HG03378 (cell line): ENCODE measurements around the gene BPHL.
"Not testable (repeated sequence)": the region's sequence is repeated elsewhere in the genome, so short reads cannot be mapped to it uniquely, and the experiment has no call there.

ENCODE experiments used
- ATAC-seq: cut with Tn5 transposase; IDR thresholded peaks from one replicate; pipeline ENCODE4 v1.9.1; 2021; ENCODE audit warnings: mild to moderate bottlenecking, moderate library complexity; ENCODE audit not compliant: unreplicated experiment

BPHL gene

DNA sequence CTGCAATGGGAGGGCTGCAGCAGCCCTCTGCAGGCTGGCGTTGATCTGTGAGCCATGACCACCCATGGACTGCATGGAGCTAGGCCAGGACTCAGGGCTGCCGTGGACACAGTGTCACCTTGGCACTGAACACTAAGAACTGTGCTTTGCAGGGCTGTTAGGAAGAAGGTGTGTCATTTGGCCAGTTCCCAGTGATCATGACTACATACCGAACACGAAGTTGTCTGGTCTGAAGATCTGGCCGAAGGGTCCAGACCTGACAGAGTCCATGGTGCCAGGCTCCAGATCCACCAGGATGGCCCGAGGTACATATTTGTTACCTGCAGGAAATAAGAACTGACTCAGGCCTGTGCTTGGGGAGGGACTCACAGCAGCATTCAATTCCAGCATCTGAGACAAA, 36.9 kb downstream of the BPHL start:
- ATAC-seq: not testable (repeated sequence)

DNA sequence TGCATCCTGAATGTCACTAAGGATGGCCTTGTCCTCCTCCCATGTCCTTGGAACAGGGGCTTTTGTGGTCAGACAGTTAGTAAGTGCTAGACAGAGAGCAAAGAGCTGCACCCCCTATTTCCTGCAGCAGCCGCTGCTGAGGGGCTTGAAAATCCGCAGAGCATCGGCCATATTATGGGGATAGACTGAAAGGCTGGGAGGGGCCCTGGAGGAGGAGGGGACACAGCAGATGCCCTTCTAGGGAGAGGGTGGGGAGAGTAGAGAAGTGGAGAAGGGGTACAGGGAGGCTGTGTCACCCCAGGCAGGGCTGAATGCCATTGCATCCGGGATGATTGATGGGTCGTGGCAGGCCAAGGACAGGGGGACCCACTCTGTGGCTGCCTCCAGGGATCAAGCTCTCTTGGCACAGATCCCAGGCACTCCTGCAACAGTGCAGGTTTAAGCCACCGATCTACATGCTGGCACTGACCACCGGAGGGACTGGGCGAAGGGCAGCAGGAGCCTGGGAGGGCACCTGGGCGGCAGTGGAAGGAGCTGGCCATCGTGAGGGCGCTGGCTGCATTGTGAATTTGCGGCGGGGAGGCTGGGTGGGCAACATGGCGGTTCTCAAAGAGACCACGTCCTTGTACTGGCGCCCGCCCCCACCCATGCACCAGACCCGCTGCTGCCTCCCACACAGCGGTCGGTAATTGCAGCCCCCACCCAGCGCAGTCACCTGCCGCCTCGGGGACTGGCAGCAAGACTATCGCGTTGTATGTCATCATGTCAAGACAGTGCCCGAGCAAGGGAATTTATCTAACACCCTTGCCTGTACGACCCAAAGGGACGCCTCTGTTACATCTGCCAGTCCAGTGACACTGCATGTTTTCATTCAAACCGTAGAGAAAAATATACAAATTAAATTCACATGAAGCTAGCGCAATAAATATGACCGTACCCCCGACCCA, 37.9 kb downstream of the BPHL start:
- ATAC-seq: not testable (repeated sequence)

DNA sequence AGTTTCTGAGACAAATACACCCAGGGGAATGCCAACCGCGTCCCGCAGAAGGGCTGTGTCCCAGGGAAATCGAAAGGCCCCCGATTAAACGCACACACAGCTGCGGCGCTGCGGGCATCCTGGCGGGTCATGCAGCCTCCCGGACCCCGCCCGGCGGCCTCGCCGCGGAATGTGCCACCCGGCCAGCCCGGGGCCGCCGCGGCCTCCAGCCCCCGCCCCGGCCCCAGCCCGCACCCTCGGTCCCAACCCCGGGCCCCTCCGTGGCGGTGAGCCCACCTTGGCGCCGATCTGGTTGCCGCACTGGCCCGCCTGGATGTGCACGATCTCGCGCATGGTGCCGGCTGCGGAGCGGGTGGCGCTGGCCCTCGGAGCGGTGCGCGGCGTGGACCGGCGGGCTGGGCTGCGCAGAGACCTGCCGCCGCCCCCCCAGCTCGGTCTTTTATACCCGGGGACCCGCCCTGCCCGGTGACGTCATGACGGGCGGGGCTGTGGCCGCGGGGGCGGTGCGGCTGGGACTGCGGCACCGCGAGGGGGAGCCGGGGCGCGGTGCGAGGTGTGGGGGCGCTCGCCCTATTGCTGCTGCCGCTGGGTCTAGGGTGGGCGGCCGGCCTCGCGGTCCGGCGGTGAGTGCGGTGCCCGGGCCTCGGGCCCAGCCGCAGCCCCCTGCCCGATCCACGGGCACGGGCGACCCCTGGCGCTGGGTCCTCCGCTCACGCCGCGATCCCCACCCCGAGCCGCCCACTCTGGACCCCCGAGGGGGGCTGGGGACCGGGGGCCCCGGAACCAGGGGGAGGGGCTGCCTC, 38.8 kb downstream of the BPHL start, which contains the start of gene TUBB2A:
TSS of gene TUBB2A (minus strand) at position 414 of the 803 bp plus-strand sequence. CDS start at position 333, 81 bp downstream.
- no peak for ATAC-seq

DNA sequence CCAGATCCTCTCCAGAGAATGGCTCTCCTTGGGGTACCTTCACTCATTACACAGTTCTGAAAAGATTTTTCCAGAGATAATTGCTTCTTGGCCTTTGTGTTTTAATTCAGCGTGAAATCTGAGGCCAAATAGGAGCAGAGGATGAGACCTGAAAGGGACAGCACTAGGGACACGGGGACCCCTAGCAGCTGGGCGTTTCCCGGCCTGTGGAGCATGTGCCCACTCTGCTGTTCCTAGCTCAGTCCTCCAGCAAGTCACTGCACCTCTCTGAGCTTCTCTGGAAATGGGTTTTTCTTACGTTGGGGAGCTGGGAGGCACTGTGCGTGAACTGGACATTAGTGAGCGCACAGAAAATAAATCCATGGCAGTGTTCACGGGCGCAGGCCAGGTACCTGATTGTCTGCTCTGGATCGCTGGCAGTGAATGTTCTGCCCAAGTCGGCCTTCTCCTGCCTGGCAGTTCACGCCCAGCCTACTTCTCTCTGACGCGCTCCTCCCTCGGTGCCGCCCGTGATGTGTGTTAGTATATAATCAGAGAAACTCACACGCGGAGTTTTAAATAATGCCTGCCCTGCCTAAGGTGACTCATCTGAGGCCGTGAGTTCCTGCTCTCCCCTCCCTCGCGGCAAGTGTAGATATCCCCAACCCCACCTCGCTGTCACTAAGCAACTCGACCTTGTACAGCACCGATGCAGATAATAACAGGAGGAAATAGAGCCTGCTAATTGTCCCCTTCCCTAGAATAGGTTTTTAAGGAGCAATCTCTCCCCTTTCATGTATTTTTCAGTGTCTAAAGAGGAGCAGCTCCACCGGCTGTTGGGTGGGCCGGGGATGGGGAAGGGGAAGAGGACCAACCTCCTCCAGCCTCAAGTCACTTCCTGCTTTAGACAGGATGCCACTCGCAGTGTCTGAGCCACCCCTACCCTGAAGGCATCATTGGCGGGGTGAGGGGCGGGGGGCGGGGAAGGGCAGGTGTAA, 41.6 kb downstream of the BPHL start:
- no peak for ATAC-seq

DNA sequence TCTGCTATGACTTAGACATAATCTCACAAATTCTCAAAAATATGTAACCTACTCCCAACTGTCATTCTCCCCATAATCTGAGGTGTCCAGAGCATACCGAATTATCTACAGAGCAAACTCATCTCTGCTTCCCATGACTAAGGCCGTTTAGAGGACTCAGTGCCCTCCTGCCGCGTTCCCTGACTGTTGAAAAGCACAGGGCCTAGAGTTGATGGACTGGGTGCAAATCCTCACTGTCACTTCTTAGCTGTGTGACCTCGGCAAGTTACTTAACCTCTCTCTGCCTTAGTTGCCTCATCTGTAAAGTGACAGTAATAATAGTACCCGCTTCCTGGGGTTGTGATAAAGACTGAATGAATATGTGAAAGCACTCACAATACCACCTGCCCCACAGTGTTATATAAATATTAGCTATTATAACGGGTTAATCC, 43.6 kb downstream of the BPHL start:
- ATAC-seq: no peak

DNA sequence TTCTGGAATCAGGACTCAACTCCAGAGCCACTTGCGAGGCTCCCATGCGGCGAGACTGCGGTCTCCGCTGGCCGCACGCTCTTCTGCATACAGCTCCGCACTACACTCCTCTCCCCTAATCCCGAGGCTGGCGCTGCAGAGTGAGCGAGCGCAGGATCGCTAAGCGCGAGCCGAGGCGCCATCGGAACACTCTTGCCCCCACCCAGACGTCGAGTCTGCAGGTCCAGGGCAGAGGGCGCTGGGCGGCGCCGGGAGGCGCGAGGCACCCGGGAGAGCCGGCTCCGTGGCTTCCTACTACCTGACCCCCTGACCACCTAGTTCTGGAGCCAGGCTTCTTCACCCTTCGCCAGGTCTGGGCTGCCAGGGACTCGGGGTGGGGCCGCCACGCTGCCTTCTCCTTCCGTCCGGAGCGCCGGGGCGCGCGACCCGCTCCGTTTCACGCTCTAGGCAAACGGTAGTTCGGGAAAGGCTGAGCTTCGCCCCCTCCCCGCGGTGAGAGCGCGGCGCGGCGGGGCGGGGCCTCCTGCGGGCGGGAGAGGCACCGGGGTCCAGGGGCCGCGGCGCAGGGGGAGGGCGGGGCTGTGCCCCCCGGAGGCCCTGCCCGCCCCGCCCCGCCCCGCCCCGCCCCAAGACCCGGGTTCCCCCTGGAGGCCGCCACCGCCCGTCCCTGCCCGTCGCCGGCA, 44.2 kb downstream of the BPHL start:
- ATAC-seq: peak; percentile 40

DNA sequence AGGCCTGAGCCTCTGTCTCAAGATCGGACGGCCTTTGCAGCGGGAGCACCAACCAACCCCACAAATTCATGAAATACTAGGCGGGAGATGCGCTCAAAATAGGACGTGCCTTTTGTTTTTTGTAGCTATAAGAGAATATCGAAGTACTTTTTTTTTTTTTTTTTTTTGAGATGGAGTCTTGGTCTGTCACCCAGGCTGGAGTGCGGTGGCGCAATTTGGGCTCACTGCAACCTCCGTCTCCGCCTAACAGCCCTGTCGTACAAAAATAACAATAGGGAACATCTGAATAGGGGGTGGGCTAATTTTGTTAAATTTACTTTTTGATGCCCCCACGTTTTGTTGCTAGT, 44.7 kb downstream of the BPHL start:
- no peak for ATAC-seq

DNA sequence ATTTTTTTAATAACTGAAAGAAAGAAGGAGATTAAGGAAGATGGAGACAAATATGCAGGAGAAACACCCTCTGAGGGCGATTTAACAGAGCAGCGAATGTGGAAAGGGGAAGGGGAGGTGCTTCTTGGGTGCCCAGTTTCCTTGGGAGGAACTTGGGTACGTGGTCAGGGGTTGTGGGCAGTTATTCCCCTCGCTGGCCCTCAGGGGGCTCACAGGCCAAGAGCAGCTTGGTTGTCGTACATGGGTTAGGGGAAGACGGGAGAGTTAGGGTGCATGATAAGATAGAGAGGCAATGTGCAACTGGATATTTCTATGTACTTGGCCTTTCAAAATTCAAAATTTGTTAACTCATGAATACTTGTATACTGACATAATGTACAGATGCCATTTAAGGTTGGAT, 45.9 kb downstream of the BPHL start:
- no peak for ATAC-seq

DNA sequence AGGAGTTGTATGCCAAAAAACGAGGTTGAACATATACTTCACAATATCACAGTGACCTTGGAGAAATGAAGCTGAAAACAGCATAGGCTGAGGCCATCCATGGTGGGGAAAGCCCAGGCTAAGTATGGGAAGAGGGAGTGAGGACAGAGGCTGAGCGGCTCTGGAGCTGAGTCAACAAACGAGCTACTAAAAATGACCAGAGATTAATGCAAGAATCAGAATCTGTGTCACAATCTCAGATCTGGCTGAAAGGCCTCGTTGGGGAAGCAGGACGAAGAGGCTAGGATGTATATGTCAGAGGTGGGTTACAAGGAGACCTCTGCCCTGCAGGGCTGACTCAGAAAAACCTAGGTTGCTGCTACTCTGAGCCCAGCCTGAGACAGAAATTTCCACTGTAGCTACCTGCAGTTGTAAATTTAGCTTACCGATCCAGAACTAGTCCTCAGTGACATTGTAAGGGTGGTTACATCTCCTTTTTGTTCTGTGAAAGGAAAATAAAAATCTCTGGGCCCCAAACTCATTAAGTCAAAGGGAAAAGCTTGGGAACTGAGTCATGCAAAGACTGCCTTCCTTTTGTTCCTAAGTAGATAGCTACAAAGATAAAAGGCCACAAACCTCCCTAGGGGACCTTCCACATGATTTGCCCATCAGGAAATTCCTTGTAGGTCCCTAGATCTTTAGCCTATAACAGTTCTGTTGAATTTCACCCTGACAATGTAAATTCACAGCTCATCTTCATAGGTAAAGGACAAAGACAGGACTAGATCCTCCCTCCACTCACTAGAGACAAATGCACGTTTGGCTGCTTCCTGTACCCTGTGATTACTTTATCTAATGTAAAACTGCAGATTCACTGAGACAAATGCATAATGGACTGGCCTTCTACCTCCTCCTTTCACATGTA, 47.4 kb downstream of the BPHL start:
- no peak for ATAC-seq

DNA sequence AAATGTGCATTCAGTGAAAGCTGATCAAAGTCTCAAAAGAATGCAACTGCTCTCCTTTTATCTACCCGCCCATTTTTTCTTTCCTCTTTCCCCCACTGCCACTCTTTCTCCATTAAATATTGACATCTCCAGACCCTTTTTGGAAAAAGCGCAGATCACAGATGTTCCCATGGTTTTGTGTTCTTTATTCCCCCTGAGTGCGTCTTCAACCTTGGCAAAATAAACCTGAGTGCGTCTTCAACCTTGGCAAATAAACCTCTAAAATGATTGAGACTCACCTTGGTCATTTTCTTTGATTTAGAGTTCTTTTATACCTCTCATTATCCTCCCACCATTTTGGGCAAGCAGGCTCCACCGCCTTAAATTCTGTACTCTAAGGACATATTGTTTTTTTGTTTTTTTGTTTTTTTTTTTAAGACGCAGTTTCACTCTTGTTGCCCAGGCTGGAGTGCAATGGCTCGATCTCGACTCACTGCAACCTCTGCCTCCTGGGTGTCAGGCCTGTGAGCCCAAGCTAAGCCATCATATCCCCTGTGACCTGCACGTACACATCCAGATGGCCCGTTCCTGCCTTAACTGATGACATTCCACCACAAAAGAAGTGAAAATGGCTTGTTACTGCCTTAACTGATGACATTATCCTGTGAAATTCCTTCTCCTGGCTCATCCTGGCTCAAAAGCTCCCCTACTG, 48.2 kb downstream of the BPHL start:
- ATAC-seq: not testable (repeated sequence)

DNA sequence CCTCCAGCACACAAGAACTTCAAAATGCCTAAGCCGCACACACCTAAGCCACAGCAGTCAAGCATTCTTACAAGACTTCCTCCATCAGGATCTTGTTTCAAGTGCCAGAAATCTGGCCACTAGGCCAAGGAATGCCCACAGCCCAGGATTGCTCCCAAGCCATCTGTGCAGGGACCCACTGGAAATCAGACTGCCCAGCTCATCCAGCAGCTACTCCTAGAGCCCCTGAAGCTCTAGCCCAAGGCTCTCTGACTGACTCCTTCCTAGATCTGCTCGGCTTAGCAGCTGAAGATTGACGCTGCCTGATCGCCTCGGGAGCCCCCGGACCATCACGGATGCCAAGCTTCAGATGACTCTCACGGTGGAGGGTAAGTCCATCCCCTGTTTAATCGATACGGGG, 49.5 kb downstream of the BPHL start:
- not testable (repeated sequence) for ATAC-seq

DNA sequence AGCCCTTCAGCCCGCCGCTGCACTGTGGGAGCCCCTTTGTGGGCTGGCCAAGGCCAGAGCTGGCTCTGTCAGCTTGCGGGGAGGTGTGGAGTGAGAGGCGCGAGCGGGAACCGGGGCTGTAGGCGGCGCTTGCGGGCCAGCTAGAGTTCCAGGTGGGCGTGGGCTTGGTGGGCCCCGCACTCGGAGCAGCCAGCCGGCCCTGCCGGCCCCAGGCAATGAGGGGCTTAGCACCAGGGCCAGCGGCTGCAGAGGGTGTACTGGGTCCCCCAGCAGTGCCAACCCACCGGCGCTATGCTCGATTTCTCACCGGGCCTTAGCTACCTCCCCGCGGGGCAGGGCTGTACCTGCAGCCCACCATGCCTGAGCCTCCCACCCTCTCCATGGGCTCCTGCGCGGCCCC, 52.2 kb downstream of the BPHL start:
- not testable (repeated sequence) for ATAC-seq

DNA sequence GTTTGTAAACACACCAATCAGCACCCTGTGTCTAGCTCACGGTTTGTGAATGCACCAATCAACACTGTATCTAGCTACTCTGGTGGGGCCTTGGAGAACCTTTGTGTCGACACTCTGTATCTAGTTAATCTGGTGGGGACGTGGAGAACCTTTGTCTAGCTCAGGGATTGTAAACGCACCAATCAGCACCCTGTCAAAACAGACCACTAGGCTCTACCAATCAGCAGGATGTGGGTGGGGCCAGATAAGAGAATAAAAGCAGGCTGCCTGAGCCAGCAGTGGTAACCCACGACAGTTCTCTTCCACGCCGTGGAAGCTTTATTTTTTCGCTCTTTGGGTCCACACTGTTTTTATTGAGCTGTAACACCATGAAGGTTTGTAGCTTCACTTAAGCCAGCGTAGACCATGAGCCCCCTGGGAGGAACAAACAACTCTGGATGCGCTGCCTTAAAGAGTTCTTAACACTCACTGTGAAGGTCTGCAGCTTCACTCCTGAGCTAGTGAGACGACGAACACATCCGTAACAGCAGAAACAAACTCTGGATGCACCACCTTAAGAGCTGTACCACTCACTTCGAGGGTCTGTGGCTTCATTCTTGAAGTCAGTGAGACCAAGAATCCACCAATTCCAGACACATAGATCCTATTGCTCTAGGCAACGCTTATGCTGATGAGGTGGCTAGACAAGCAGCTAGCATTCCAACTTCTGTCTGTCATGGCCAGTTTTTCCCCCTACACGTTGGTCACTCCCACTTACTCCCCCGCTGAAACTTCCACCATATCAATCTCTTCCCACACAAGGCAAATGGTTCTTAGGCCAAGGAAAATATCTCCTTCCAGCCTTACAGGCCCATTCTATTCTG, 53.0 kb downstream of the BPHL start:
- ATAC-seq: not testable (repeated sequence)

DNA sequence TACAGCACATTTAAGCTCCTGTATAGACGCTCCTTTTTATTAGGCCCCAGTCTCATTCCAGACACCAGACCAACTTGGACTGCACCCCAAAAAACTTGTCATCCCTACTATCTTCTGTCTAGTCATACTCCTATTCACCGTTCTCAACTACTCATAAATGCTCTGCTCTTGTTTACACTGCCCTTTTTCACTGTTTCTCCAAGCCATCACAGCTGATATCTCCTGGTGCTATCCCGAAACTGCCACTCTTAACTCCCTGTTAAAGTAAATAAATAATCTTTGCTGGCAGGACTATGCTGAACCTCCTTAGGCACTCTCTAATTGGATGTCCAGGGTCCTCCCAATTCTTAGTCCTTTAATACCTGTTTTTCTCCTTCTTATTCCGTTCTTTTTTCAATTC, 54.3 kb downstream of the BPHL start:
- ATAC-seq: not testable (repeated sequence)

DNA sequence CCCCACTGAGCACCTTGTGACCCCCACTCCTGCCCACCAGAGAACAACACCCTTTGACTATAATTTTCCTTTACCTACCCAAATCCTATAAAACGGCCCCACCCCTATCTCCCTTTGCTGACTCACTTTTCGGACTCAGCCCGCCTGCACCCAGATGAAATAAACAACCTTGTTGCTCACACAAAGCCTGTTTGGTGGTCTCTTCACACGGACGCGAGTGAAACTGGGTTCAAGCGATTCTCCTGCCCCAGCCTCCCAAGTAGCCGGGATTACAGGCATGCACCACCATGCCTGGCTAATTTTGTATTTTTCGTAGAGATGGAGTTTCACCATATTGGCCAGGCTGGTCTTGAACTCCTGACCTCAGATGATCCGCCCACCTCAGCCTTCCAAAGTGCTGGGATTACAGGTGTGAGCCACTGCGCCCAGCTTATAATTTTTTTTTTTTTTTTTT, 55.2 kb downstream of the BPHL start:
- not testable (repeated sequence) for ATAC-seq

DNA sequence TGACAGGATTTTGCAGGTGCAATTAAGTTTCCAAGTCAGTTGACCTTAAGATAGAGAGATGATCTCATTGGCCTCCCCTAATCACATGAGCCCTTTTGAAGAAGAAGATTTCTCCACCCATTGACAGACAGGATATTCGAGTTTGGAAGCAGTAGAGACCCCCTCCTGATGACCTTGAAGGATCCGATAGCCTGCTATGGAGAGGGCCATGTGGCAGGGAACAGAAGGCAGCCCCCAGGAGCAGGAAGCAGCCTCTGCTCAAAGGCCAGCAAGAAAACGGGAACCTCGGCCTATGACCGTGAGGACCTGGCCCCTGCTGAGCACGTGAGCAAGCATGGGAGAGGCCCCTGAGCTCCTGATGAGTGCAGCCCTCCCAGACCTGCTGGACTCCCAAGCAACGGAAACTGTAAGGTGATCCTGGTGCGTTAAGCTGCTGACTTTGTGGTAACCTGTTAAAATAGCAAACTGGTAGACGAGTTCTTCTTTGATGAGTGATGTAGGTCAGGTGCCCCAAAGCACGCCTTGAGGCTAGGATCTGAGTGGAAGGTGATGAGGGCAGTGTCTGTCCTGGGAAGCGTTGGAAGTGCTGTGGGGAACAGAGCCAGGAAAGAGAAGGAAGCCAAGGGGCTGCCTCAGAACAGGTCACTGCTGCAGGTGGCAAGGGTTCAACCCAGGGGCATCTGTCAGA, 57.3 kb downstream of the BPHL start:
- ATAC-seq: no peak
